Measurements from ENCODE around the gene CCT6A. TPM values are rescaled to one million over a fixed set of nuclear protein-coding genes. Genes with fewer than 3 reads are reported as not detected.

The CCT6A gene
- total and polyA plus RNA-seq, 2 of the 4 experiments (the other 2 are of a cell fraction), result 135 to 265 TPM

DNA sequence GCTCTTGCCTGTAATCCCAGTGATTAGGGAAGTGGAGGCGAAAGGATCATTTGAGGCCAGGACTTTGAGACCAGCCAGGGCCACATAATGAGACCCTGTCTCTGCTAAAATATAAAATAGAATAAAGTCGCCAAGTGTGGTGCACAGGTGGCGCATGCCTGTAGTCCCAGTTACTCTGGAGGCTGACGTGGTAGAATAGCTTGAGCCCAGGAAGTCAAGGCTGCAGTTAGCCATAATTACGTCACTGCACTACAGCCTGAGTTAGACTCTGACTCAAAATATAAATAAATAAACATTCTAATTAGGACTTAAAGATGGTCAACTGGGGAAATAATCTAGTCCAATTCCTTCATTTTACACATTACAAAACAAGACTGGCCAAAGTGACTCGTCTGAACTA lies 53.9 kb downstream of the CCT6A start:
- Histone ChIP-seq H3K18ac (ENCODE audit: low read depth, low read length) (no peak overlapping the region), H2BK5ac (ENCODE audit: low read depth, low read length, poor library complexity, severe bottlenecking) (peak overlapping the region; percentile 60), H2AFZ (replicated peaks; ENCODE audit: low read length, poor library complexity) (peak overlapping the region; percentile 8), H3K9me1 (ENCODE audit: insufficient read depth, low read length) (no peaks in the 10 kb centered on the region), H2BK15ac (ENCODE audit: low read depth, low read length) (no peak overlapping the region), H3K56ac (ENCODE audit: extremely low read depth, insufficient read depth, low read length) (peak overlapping the region; percentile 81), H3K27ac (ENCODE audit: insufficient read depth, low read length) (peak overlapping the region; percentile 3; the same call in 1 of the 2 replicates), H2AK5ac (ENCODE audit: low read depth, low read length) (no peak overlapping the region), H3K4ac (ENCODE audit: low read depth, low read length) (peak overlapping the region; percentile 76; the same call in 1 of the 2 replicates), H3K14ac (replicated peaks; ENCODE audit: low read depth, low read length) (peak overlapping the region; percentile 59), H4K8ac (ENCODE audit: low read depth in 2 of 2, low read length in 2 of 2) (peak overlapping the region; percentile 35 to 79; a peak in 3 of 4 replicates), H3K23ac (ENCODE audit: low read depth, low read length) (peak overlapping the region; percentile 26; the same call in 1 of the 2 replicates), H3K79me1 (ENCODE audit: low read depth in 1 of 2, low read length in 2 of 2) (peaks cover 0 to 23% of the 10 kb centered on the region in 2 experiments; a peak in 2 of 4 replicates), H2AK9ac (replicated peaks; ENCODE audit: low read depth, low read length, poor library complexity) (peak overlapping the region; percentile 80), H4K91ac (ENCODE audit: insufficient read depth, low read depth, low read length) (no peak overlapping the region), H2BK120ac (ENCODE audit: low read depth, low read length) (no peak overlapping the region), H4K5ac (ENCODE audit: low read depth, low read length) (no peak overlapping the region; the same call in 1 of the 2 replicates), H3K36me3 (ENCODE audit: control insufficient read depth, insufficient read depth, low read length) (peaks cover 19% of the 10 kb centered on the region), H3K4me3 (ENCODE audit: insufficient read depth, low read depth, low read length) (peak overlapping the region; percentile 70), H4K20me1 (ENCODE audit: insufficient read depth, low read length) (peaks cover 17% of the 10 kb centered on the region), H2BK20ac (ENCODE audit: low read depth, low read length) (no peak overlapping the region), H3K4me1 (ENCODE audit: control insufficient read depth, insufficient read depth, low read length) (no peaks in the 10 kb centered on the region), H3K27me3 (ENCODE audit: control insufficient read depth, insufficient read depth, low read length) (no peaks in the 10 kb centered on the region), H3K9me3 (ENCODE audit: control insufficient read depth, insufficient read depth, low read length) (no peaks in the 10 kb centered on the region), H3K4me2 (ENCODE audit: low read depth, low read length) (peak overlapping the region; percentile 93), H3K9ac (ENCODE audit: low read depth, low read length) (peak overlapping the region; percentile 84)
- in situ Hi-C loops (cut with MboI; ENCODE audit: low sequenced_read_pairs), result no loop called here
- dilution Hi-C loops (cut with HindIII; ENCODE audit: low sequenced_read_pairs, unreplicated experiment), result no loop called here
- DNase-seq (peak; percentile 94), ATAC-seq (ENCODE audit: low read depth) (peak; percentile 39)
- TF ChIP-seq NFE2L2 (IDR thresholded peaks at IDR 0.05; ENCODE audit: low read depth, low read length) (no peak), RCOR1 (IDR thresholded peaks at IDR 0.05; ENCODE audit: insufficient replicate concordance, low read length) (no peak), SMC3 (IDR thresholded peaks at IDR 0.05; ENCODE audit: low read depth, low read length) (no peak), CTCF (conservative IDR thresholded peaks at IDR 0.05; ENCODE audit: low read depth, low read length) (no peak), CEBPB (IDR thresholded peaks at IDR 0.05; ENCODE audit: low read depth, low read length) (peak; percentile 59), FOS (IDR thresholded peaks at IDR 0.05; ENCODE audit: low read depth, low read length) (peak; percentile 31; the same call in 1 of the 2 replicates)
- intact Hi-C loops (cut with micrococcal nuclease), result no loop called here
- BruUV-seq (replicated peaks), result no TSS peak
- ChIA-PET CTCF (interaction anchor here (0.6 to 1.0 kb wide), 2 partner anchors 26 to 1161 kb away, joined by 3 to 4 read pairs; no protein-coding TSS in a partner anchor), POLR2A (ENCODE audit: unreplicated experiment) (no interaction called here)
- 0% methylated on average over 1 of the region's 6 CpGs; no CpG with 5 or more reads in 1 of the 2 experiments for WGBS, 2 experiments (ENCODE audit: extremely low coverage in 2 of 2, insufficient read length in 1 of 2)
